CD4-positive, alpha-beta T cell (primary cell): Measurements from ENCODE around the gene GPR183. TPM values are rescaled to one million over a fixed set of nuclear protein-coding genes. Genes with fewer than 3 reads are reported as not detected.

Experiments
- ATAC-seq: fragments of 200-7000 bp; cut with Tn5 transposase; one replicate; pipeline ENCODE4 v1.10.0; 2022; ENCODE audit warnings: mild to moderate bottlenecking; ENCODE audit not compliant: poor library complexity
- CTCF ChIA-PET: fragments of 350-600 bp; sonication (Branson Sonifier 250); formaldehyde crosslinking; loops from one replicate; lab custom pipeline; 2021; ENCODE audit warnings: antibody characterized with exemption, inconsistent platforms; lab: Charles Lee
- POLR2A ChIA-PET: fragments of 350-600 bp; sonication (Branson Sonifier 250); formaldehyde crosslinking; loops from one replicate; lab custom pipeline; 2021; ENCODE audit warnings: antibody characterized with exemption, inconsistent platforms; lab: Charles Lee
- DNase-seq, 14 experiments: peaks; one replicate each; pipeline ENCODE4 v3.0.0-alpha.2; 2013 to 2020; ENCODE audit warnings: mixed read lengths in 2 of 14
- H3K27ac ChIP-seq, 2 donors: one replicate each; pipeline versions ENCODE4 v1.5.1 to v1.7.0; 2013; ENCODE audit warnings: low read length in 2 of 2, low read depth in 1 of 2, mild to moderate bottlenecking in 1 of 2
- H3K27me3 ChIP-seq, 2 experiments: 1 replicate in 1 of 2; 2 replicates in 1 of 2; pipeline versions ENCODE4 v1.6.1 to v1.7.0; 2013; ENCODE audit warnings: low read length in 2 of 2, control low read depth in 1 of 2, mild to moderate bottlenecking in 1 of 2, moderate library complexity in 1 of 2; ENCODE audit not compliant: insufficient read depth in 2 of 2, control insufficient read depth in 1 of 2
- H3K36me3 ChIP-seq: one replicate; pipeline ENCODE4 v1.6.1; 2013; ENCODE audit warnings: low read length, control low read depth; ENCODE audit not compliant: insufficient read depth
- H3K4me1 ChIP-seq: one replicate; pipeline ENCODE4 v1.6.1; 2013; ENCODE audit warnings: low read length, control low read depth; ENCODE audit not compliant: insufficient read depth
- H3K4me3 ChIP-seq: one replicate; pipeline ENCODE4 v1.5.1; 2013; ENCODE audit warnings: mild to moderate bottlenecking, low read length, moderate library complexity
- H3K9me3 ChIP-seq, 2 experiments: 1 replicate in 1 of 2; 2 replicates in 1 of 2; pipeline versions ENCODE4 v1.6.1 to v1.7.0; 2013; ENCODE audit warnings: low read length in 2 of 2, mild to moderate bottlenecking in 2 of 2, control low read depth in 1 of 2, moderate library complexity in 1 of 2; ENCODE audit not compliant: control insufficient read depth in 1 of 2, insufficient read depth in 1 of 2
- H3K27ac Mint-ChIP-seq: one replicate; pipeline ENCODE4 v1.8.0; 2020; ENCODE audit warnings: mixed read lengths
- H3K27me3 Mint-ChIP-seq: one replicate; pipeline ENCODE4 v1.8.0; 2021; ENCODE audit warnings: mixed read lengths
- H3K36me3 Mint-ChIP-seq: one replicate; pipeline ENCODE4 v1.8.0; 2021; ENCODE audit warnings: low read depth, mixed read lengths
- H3K4me1 Mint-ChIP-seq: one replicate; pipeline ENCODE4 v1.8.0; 2021; ENCODE audit warnings: low read depth, mixed read lengths
- H3K4me3 Mint-ChIP-seq: one replicate; pipeline ENCODE4 v1.8.0; 2020; ENCODE audit warnings: mild to moderate bottlenecking, mixed read lengths
- H3K9me3 Mint-ChIP-seq: one replicate; pipeline ENCODE4 v1.8.0; 2020; ENCODE audit warnings: mixed read lengths
- intact Hi-C, 2 experiments: fragments of 100-400 bp; cut with DNase I in 1 of 2; cut with micrococcal nuclease in 1 of 2; formaldehyde crosslinking; loops; one replicate each; pipeline versions ENCODE4 v1.15.1 to v1.9.0; 2023 to 2025; cut with DNase I, micrococcal nuclease
- total RNA-seq, 174 experiments: library from RNA in 2 of 174; stranded (reverse) in 2 of 174; gene quantifications; one replicate each; pipeline ENCODE4 v1.2.3 and lab custom pipeline; 2021 to 2026
- TF ChIP-seq, protein P1 (sequence below): fragments of 200-600 bp; IDR thresholded peaks from one replicate; pipeline ENCODE4 v1.8.0; 2022; ENCODE audit warnings: antibody characterized with exemption, mild to moderate bottlenecking

GPR183 gene
- total RNA-seq, 2 experiments from 2014 or later, result 330 to 337 TPM

GRCh38 chr13:99298056-99298455 lies 9.1 kb downstream of the GPR183 start:
- ChIA-PET POLR2A (interaction anchor here (0.6 to 13.9 kb wide), 19 partner anchors 10 to 370 kb away, joined by 3 to 220 read pairs (median 3); partner anchors contain the start of gene UBAC2), CTCF (interaction anchor here (0.6 to 4.6 kb wide), 9 partner anchors 11 to 138 kb away, joined by 3 to 32 read pairs (median 4); no protein-coding TSS in a partner anchor)
- Mint-ChIP-seq H3K36me3 (peaks cover 86% of the 10 kb centered on the region), H3K4me3 (peak overlapping the region; percentile 86), H3K4me1 (peaks cover 93% of the 10 kb centered on the region), H3K9me3 (no peaks in the 10 kb centered on the region), H3K27me3 (no peaks in the 10 kb centered on the region), H3K27ac (peak overlapping the region; percentile 100)
- Histone ChIP-seq H3K4me3 (peak overlapping the region; percentile 28), H3K36me3 (peaks cover 69% of the 10 kb centered on the region), H3K27ac (peak overlapping the region; percentile 39 to 78), H3K4me1 (peaks cover 54% of the 10 kb centered on the region), H3K27me3 (no peaks in the 10 kb centered on the region), H3K9me3 (no peaks in the 10 kb centered on the region)
- ATAC-seq (no peak), DNase-seq (no peak)
- intact Hi-C loops, result loop anchor here in 1 of 2 experiments (2.0 to 10.0 kb wide), 2 partner anchors 59 to 207 kb away; partner anchors contain the start of gene TM9SF2
- TF ChIP-seq, protein P1, sequence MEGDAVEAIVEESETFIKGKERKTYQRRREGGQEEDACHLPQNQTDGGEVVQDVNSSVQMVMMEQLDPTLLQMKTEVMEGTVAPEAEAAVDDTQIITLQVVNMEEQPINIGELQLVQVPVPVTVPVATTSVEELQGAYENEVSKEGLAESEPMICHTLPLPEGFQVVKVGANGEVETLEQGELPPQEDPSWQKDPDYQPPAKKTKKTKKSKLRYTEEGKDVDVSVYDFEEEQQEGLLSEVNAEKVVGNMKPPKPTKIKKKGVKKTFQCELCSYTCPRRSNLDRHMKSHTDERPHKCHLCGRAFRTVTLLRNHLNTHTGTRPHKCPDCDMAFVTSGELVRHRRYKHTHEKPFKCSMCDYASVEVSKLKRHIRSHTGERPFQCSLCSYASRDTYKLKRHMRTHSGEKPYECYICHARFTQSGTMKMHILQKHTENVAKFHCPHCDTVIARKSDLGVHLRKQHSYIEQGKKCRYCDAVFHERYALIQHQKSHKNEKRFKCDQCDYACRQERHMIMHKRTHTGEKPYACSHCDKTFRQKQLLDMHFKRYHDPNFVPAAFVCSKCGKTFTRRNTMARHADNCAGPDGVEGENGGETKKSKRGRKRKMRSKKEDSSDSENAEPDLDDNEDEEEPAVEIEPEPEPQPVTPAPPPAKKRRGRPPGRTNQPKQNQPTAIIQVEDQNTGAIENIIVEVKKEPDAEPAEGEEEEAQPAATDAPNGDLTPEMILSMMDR, result no peak

DNA sequence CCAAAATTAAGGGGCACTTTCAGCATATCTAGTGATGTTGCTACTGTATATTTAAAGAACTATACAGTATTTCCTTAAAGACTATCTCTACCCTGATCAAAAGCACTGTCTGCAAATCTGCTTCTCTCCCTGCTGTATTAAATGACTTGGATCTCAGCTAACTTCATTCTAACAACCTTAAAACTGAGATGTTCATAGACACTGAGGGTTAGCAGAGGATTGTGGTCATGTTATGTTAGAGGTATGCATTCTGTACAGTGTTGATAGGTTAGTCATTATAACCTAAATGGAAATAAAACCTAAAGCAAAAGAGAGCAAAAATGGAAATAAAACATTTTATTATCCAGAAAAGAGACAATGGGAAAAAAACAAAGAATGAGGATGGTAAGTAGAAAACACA lies 9.9 kb downstream of the GPR183 start:
- Mint-ChIP-seq H3K36me3 (peaks cover 86% of the 10 kb centered on the region), H3K9me3 (no peaks in the 10 kb centered on the region), H3K27ac (peak overlapping the region; percentile 100), H3K4me3 (peak overlapping the region; percentile 86), H3K4me1 (peaks cover 93% of the 10 kb centered on the region), H3K27me3 (no peaks in the 10 kb centered on the region)
- H3K4me3 ChIP-seq, result peak overlapping the region; percentile 28
- CTCF ChIA-PET, result interaction anchor here (0.6 to 4.6 kb wide), 11 partner anchors 10 to 139 kb away, joined by 3 to 32 read pairs (median 4); no protein-coding TSS in a partner anchor
- no peaks in the 10 kb centered on the region for H3K27me3 ChIP-seq
- DNase-seq (no peak), ATAC-seq (peak; percentile 4)
- peak overlapping the region; percentile 39 to 78 for H3K27ac ChIP-seq
- TF ChIP-seq, protein P1, result no peak
- H3K9me3 ChIP-seq, result no peaks in the 10 kb centered on the region
- peaks cover 47% of the 10 kb centered on the region for H3K4me1 ChIP-seq
- H3K36me3 ChIP-seq, result peaks cover 69% of the 10 kb centered on the region
- POLR2A ChIA-PET, result interaction anchor here (0.6 to 13.9 kb wide), 18 partner anchors 9 to 97 kb away, joined by 3 to 220 read pairs (median 5); partner anchors contain the start of genes GPR183 and UBAC2
- intact Hi-C loops, result loop anchor here in 1 of 2 experiments (2.0 to 10.0 kb wide), 4 partner anchors 15 to 207 kb away; partner anchors contain the start of gene TM9SF2

GRCh38 chr13:99296398-99296797 lies 10.8 kb downstream of the GPR183 start:
- H3K36me3 Mint-ChIP-seq, result peaks cover 82% of the 10 kb centered on the region
- TF ChIP-seq, protein P1, result no peak
- DNase-seq, result peak in 3 of 14 experiments; percentile 63 to 74 (median 68)

More at GRCh38 chr13:99296398-99296797, 10.8 kb downstream of the GPR183 start:
- no peaks in the 10 kb centered on the region for H3K9me3 ChIP-seq
- H3K27me3 Mint-ChIP-seq, result no peaks in the 10 kb centered on the region
- H3K27ac ChIP-seq, result peak overlapping the region; percentile 39 to 78
- ChIA-PET CTCF (interaction anchor here (1.0 to 4.6 kb wide), 7 partner anchors 11 to 140 kb away, joined by 3 to 32 read pairs (median 5); partner anchors contain the start of gene GPR183), POLR2A (interaction anchor here (0.6 to 13.9 kb wide), 29 partner anchors 8 to 199 kb away, joined by 3 to 220 read pairs (median 4); partner anchors contain the start of genes GPR183 and UBAC2)
- peak; percentile 60 for ATAC-seq
- peaks cover 43% of the 10 kb centered on the region for H3K4me1 ChIP-seq
- H3K36me3 ChIP-seq, result peaks cover 60% of the 10 kb centered on the region
- no peaks in the 10 kb centered on the region for H3K9me3 Mint-ChIP-seq
- peak overlapping the region; percentile 100 for H3K27ac Mint-ChIP-seq
- no peaks in the 10 kb centered on the region for H3K27me3 ChIP-seq
- intact Hi-C loops, result loop anchor here in 1 of 2 experiments (1.0 to 10.0 kb wide), 5 partner anchors 8 to 208 kb away; partner anchors contain the start of gene TM9SF2
- peak overlapping the region; percentile 86 for H3K4me3 Mint-ChIP-seq
- H3K4me3 ChIP-seq, result peak overlapping the region; percentile 28
- peaks cover 93% of the 10 kb centered on the region for H3K4me1 Mint-ChIP-seq
